Measurements from ENCODE around the gene LHPP. TPM values are rescaled to one million over a fixed set of nuclear protein-coding genes. Genes with fewer than 3 reads are reported as not detected.
"Not testable (repeated sequence)": the region's sequence is repeated elsewhere in the genome, so short reads cannot be mapped to it uniquely, and the experiment has no call there.

Gene LHPP
- total RNA-seq, 1 experiment from 2014 or later, result 15.4 TPM

DNA sequence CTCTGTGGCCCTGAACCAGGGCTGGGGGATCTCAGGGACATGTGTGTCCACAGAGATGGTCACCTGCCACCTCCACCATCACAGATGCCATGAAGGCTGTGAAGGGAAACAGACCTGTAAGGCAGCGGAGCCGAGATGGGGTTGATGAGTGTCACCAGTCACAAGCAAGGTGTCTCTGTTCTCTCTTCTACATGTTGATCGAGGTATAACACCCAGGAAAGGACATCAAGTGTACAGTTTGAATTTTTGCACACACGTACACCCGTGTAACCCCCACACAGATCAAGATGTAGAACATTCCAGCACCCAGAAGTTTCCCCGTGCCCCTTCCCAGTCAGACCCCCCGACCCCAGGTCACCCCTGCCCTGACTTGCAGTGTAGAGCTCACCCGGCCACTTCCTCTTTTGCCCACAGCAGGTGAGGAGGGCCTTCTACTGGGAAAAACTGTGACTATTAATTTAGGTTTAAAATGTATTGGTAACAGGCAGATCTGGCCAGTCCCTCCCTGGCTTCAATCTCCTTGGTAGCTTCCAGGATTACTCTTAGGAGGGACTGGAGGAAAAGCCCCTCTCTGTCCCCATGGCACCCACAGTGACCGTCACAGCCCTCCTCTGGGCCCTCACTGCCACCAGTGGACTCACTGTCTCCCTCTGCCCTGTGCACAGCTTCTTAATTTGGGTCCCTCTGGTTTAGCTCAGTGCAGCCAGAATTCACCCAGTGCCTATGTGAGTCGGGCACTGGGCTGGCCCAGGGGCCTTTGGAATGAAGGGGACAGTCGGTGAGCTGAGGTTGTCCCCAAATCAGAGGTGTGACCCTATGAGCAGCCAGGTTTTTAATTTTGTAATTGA, 108.2 kb downstream of the LHPP start:
- no peak for DNase-seq (ENCODE audit: low spot score)

DNA sequence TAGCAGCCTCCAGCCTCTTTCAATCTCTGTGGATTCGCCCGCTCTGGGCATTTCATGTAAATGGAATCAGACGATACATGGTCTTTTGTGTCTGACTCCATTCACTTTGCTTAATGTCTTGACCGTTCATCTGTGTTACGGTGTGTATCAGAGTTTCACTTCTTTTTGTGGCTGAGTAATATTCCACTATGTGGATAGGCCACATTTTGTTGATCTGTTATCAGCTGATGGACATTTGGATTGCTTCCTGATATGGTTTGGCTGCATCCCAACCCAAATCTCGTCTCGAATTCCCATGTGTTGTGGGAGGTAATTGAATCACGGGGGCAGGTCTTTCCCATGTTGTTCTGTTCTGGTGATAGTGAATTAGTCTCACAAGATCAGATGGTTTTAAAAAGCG, 109.0 kb downstream of the LHPP start:
- no peak for DNase-seq (ENCODE audit: low spot score)

DNA sequence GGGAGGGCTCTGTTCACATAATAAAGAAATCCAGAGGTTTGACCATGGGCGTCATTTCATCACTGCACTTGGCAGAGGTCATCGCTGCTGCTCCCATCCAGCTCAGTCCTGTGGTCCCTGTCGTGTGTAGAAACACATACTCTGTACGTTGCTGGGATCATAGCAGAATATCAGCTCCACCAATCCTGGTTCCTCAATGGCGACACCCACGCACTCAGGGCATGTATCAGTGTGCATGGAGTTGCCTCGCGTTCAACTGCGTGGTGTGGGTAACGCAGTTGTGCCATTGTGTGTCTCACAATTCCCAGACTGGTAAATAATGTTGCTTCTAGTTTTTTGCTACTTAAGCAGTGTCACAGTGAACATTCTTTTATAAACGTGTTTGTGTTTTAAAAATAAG, 111.1 kb downstream of the LHPP start:
- no peak for DNase-seq (ENCODE audit: low spot score)

DNA sequence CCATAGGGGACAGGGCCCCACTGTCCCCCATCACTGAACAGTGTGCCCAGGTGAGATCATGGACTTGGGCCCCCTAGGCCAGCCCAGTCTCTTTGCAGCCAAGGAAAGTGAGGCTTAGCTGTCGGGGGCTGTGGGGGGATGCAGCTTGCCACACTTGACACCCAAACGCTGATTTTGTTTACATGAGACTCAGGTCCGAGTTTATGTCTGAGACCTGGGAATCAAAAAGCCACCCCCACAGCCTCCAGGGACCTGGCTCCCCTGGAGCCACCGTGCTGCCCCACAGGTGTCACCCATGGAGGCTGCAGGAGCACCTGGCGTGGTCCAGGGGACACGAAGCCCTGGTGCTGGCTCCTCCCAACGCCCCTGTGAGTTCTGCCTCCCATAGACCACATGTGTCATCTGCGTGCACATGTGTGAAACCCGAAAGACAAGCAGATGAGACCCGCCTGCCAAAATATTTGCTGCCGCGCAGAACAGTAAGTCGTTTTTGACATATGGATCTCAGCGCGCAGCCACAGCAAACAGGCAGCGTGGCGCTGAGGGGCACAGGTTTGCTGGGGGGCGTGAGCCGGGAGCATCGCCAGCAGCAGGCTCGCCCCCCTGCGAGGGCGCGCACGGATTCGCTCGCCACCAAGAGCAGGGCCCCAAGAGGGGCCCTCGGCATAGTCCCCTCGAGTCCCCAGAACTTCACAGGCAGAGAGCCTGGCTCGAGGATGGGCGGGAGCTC, 112.3 kb downstream of the LHPP start:
- DNase-seq (ENCODE audit: low spot score), result no peak

GRCh38 chr10:124574456-124575070, 112.9 kb downstream of the LHPP start:
- no peak for DNase-seq (ENCODE audit: low spot score)

DNA sequence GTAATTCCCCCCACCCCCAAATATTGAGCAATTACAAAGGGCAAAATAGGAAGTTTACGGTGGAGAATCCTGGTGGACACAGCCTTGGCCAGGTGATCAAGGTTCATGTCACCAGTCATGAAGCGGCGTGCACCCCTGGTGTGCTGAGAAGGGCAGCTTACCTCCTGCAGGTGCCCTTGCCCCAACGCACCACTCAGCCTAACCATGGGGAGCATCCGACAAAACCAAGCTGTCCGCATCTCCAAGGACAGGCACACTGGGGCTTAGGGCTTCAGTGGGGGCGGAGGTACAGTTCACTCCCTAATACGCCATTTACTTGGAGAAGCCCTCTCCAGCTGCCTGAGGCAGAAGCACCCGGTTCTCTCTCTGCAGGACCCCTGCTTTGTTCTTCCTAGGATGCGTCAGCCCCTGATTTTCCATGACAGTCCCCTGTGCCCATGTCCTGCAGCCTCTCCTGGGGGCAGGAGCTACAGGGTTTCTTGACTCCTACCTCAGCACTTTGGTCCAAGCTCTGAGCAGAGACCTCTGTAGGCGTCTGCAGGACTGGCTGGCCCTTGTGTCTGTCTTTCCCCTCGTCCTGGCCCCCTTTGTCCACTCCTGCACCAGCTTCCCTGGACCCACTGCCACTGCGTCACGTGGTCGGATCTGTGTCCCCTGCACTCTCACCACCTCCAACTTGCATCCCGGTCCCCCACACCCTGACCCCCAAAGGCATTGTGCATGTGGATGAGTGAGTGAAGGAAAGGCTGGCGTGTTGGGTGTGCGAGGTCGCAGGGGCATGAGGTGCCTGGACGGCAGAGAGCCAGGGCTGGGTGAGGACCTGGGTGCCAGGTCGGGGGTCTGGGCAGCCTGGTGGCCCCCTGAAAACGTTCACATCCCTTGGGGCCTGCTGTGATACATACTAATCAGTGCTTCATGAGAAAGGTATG, 113.7 kb downstream of the LHPP start:
- no peak for DNase-seq (ENCODE audit: low spot score)

DNA sequence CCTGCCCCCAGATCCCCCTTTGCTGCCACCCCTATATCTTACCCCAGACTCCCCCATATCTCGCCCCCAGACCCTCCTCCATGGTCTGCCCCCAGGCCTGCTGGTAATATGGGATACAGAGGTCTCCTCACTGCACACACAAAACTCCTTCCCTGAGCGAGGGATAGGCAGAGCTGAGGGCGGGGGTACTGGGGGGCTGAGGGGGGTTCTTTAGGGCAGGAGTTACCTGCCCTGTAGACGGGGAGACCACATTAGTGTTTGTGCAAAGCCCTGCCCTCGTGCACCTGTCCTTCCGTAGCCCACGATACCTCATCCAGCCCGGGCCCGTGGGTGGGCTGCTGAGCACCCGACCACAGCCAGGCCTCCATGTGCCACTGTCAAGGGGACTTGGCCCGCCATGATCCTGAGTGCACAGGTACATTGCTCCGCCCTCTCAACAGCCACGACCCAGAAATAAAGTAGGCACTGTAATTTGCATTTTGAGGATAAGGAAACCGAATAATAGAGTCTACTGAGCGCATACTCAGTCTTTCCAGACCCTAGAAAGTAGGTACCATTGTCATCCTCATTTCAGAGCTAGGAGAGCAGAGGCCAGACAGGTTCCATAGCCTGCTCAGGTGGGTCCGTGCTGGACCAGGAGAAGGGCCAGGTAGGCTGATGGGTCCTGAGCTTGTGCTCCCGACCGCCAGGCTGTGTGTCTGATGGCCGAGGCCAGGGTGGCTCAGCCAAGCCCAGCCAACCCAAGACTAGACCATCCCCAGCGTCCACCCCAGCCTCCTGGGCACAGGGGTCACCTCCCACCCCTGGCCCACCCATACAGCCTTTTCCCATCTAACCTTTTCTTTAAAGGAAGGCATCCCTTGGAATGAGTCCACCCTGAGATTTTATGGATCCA, 115.2 kb downstream of the LHPP start:
- no peak for DNase-seq (ENCODE audit: low spot score)

DNA sequence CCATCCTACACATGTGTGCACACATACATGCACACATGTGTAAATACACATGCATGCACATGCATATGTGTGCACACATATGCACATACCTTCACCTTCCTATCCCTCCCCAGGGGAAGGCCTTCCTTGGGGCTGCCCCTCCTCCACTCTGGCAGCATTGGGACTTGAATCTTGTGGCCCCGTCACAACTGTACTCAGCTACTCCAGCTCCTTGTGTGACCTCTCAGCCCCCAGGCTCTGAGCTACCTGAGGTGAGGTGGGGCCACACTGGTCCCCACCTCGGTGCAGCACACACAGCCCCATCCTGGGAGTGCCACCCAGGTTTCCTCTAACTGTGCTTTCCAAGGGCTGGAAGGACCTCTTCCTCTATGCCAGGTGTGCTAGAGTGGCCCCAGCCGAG, 116.0 kb downstream of the LHPP start:
- DNase-seq (ENCODE audit: low spot score), result no peak

- DNase-seq (ENCODE audit: low spot score), result no peak
Observed at GRCh38 chr10:124578231-124579010, 116.8 kb downstream of the LHPP start.

DNA sequence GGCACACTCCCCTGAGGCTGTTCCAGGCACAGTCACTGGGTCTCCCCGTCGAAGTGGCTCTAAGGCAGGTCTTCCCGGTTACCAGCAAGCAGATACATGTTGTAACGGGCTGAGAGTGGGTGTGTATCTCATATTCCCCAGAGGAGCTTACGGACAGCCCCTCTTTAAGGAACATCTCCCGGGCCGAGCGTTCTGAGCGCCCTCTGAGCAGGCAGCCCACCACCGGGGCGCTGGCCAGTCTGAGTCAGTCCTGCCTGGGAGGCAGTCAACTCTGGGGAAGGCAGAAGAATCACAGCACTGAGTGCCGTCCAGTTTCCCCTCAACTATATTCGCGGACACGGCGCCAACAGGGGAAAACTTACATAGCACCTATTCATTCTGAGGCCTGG, 117.4 kb downstream of the LHPP start:
- DNase-seq (ENCODE audit: low spot score), result no peak

GRCh38 chr10:124586142-124586541, 124.5 kb downstream of the LHPP start:
- DNase-seq (ENCODE audit: low spot score), result no peak

GRCh38 chr10:124587811-124588211, 126.2 kb downstream of the LHPP start:
- DNase-seq (ENCODE audit: low spot score), result no peak

DNA sequence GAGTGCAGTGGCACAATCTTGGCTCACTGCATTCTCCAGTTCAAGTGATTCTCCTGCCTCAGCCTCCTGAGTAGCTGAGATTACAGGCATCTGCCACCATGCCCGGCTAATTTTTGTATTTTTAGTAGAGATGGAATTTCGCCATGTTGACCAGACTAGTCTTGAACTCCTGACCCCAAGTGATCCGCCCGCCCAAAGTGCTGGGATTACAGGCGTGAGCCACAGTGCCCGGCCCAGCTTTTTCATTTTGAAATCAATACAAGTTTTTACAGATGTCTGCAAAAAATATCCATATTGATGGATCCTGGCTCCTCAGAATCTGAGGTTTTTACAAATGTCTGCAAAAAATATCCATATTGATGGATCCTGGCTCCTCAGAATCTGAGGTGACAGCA, 126.7 kb downstream of the LHPP start:
- not testable (repeated sequence) for DNase-seq (ENCODE audit: low spot score)

DNA sequence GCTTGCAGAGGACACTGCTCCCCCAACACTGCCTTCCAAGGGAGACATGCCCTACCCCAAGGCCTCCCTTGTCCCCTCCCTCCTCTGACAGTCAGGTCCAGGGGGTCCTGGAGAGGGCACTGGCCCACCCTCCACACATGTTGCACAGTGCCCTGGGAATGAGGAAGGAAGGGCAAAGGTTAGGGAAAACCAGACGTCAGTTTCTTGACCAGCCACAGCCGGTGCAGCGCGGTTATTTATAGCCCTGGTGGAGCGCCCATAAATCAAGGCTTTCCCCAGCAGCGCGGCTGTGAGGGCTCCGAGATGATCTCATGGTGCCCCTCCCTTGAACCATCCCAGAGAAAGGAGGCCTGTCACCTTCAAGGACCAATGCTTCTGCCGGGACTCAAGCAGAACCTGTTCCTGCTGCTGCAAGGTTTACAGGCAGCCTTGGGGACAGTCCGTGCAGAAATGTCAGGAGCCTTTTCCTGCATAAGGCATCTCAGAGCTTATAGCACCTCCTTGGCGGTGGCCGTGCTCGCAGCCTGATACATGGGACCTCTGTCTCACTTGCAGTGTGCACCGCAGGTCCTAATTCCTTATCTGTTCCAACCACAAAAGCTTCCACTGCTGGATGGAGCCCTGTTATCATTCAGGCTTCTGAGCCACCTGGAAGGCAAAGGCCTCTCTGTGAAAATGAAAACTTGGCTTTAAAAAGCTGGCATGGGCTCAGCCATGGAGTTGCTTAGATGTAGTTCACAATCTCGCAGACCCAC, 127.3 kb downstream of the LHPP start:
- DNase-seq (ENCODE audit: low spot score), result peak; percentile 77

DNA sequence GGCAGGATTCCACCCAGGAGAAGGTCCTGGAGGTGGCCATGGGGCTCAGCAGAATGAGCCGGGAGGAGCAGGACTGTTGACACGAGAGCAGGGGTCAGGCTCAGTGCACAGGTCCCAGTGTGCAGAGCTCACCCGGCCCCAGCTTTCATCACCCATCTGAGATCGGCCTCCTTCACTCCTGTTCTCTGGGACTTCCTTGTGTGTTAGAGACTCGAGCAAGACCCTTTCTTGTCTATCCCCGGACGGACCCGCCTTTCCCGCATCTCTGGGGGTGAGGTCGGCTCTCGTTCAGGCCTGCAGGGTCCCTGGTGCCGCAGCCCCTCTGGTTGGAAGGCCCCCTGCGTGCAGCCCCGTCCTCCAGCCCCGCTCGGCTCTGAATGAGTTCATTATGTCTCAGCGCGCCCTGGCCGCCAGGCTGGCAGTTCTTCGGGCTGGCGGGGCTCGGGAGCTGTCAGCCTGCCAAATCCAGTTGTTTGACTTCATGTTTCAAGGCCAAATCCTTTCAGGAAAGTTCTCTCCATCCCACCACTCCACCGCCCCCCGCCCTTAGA, 127.9 kb downstream of the LHPP start:
- no peak for DNase-seq (ENCODE audit: low spot score)

GRCh38 chr10:124590216-124591122, 128.8 kb downstream of the LHPP start:
- no peak for DNase-seq (ENCODE audit: low spot score)

DNA sequence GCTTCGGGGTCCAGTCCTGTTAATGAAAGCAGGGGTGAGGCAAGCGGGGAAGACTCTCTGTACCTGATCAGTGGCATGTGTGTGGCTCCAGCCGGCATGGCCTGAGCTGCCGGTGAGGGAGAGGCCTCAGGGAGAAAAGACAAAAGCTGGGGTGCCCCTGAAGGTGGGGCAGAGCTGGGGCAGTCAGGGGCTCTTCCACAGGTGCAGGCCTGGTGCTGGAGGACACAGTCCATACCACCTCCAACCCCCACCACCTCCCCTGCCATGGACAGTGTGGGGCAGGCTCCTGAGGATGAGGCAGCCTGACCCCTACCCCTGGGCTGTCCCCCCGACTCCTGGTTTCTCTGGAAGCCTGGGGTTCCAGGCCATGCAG, 129.5 kb downstream of the LHPP start:
- no peak for DNase-seq (ENCODE audit: low spot score)

- no peak for DNase-seq (ENCODE audit: low spot score)
Observed at GRCh38 chr10:124592101-124592500, 130.5 kb downstream of the LHPP start.
